Stimulated activated CD4-positive, alpha-beta T cell treated with anti-CD3 and anti-CD28 coated beads, TNF-alpha, amount 100 ng/mL, for 1 hour (primary cell): ENCODE measurements around the gene GALNT8.
"Not testable (repeated sequence)": the region's sequence is repeated elsewhere in the genome, so short reads cannot be mapped to it uniquely, and the experiment has no call there.

Experiments
- DNase-seq, 3 donors: peaks; one replicate each; pipeline ENCODE4 v3.0.0-alpha.2; 2020; ENCODE audit warnings: low read depth in 3 of 3, low spot score in 1 of 3

Gene GALNT8

DNA sequence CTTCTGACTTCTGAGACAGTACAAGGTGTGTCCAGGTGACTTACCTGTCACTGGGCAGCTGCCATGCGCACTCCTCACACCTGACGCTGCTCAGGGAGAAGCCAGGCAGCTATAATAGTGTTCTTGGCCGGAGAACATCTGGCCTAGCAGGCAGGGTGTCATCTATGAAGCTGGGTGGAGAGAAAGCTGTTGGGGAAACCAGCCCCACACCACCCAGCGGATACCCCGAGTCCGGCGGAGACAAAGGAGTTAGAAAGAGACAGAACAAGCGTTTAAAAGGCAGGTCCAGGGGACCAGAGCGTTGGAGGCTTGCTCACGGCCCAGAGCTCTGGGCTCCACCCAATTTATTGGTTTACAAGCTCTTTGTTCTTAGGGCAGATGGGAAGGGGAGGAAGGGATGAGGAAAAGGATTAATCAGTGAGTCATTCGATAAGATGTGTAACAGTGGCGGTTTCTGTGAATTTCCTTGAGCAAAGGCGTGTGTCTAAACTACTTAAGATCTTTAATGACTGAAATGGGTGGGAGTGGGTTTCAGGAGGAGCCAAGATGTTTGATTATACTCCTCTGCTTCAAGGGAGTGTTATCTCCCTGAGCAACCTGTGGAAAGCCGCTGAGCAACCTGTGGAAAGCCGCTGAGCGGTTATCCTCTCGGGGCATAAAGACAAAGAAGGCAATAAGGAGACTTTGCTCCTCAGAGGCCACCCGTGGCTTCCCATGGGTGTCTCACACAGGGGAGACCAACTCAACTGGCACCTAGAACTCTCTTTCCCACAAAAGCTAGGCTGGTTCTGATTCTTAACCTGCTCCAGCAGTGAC, at the start of gene GALNT8:
GALNT8 (plus strand) TSS at position 580 of the 816 bp plus-strand sequence. CDS start 278 bp downstream, outside the sequence.
- DNase-seq: no peak

GRCh38 chr12:4679711-4680110, 40.5 kb upstream of the GALNT8 start:
- no peak for DNase-seq

GRCh38 chr12:4681732-4682131, 38.5 kb upstream of the GALNT8 start:
- no peak for DNase-seq

GRCh38 chr12:4685317-4685716, 34.9 kb upstream of the GALNT8 start:
- no peak for DNase-seq

DNA sequence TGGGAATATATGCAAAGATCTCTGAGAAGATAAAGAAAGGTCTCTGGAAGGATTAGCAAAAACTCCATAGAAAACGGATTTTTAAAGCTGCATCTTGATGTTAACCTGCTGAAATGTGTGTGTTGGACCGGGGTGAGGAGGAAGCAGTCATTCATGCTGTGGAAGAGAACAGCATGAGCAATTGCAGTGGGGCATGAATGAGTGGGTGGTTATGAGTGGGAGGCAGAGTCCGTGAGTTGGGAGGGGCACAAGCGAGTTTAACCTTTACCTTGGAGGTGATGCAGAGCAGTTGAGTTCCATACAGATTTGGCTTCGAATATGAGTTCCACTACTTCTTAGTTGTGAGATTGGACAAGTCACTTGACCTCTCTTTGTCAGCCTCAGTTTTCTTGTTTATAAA, 29.4 kb upstream of the GALNT8 start:
- DNase-seq: no peak

- no peak for DNase-seq
Measured at GRCh38 chr12:4700621-4701026, 19.6 kb upstream of the GALNT8 start.

GRCh38 chr12:4701395-4702190, 18.6 kb upstream of the GALNT8 start:
- DNase-seq: no peak

GRCh38 chr12:4703676-4704075, 16.5 kb upstream of the GALNT8 start:
- no peak for DNase-seq

DNA sequence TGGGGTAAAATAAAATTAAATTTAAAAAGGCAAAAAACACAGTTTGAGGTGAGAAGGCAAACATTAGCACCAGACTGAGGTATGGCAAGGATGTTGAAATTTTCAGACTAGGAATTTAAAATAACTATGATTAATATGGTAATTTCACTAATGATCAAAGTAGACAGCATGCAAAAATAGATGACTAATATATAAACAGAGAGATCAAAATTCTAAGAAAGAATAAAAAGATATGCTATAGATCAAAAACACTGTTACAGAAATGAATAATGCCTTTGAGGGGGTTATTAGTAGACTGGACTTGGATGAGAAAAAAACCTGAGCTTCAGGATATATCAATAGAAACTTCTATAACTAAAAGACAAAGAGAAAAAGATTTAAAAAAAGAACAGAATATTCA, 14.4 kb upstream of the GALNT8 start:
- no peak for DNase-seq

GRCh38 chr12:4707306-4707705, 12.9 kb upstream of the GALNT8 start:
- no peak for DNase-seq

- no peak for DNase-seq
Measured at GRCh38 chr12:4710113-4710512, 10.1 kb upstream of the GALNT8 start.

- no peak for DNase-seq
Measured at GRCh38 chr12:4714879-4715278, 5.3 kb upstream of the GALNT8 start.

- no peak for DNase-seq
Measured at GRCh38 chr12:4717806-4718205, 2.4 kb upstream of the GALNT8 start.

DNA sequence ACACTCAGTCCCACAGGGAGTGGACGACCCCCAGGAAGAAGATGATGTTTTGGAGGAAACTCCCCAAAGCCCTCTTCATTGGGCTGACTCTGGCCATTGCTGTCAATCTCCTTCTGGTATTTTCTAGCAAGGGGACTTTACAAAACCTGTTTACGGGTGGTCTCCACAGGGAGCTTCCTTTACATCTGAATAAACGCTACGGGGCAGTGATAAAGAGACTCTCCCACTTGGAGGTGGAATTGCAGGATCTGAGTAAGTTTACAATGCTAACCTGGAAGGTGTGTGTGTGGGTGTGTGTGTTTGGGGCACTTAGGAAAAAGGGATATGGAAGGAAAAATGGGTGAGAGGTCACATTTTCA, 416 bp downstream of the GALNT8 start:
- no peak for DNase-seq

- DNase-seq: not testable (repeated sequence)
Measured at GRCh38 chr12:4721587-4721986, 1.4 kb downstream of the GALNT8 start.

- DNase-seq: no peak
Measured at GRCh38 chr12:4723226-4723625, 3.0 kb downstream of the GALNT8 start.

- DNase-seq: no peak
Measured at GRCh38 chr12:4725057-4725456, 4.9 kb downstream of the GALNT8 start.

- no peak for DNase-seq
Measured at GRCh38 chr12:4734625-4735340, 14.6 kb downstream of the GALNT8 start.

DNA sequence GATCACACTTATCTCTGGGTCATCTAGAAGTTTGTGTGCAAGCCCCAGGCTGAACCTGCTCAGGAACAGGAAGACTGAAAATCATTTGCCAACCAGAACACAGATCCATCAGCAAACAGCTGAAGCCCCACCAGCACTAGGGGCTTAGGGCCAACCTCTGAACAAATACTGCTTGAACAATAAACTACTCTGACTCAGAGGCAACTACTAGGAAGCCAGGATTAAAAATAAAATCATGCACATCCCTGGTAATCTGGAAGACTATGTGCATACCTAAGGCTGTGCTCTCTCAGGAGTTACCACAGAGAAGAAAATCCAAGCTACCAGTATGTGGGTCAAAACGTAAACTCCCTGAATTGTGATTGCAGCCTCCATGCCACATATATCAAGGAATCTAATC, 15.9 kb downstream of the GALNT8 start:
- no peak for DNase-seq

- DNase-seq: no peak
Measured at GRCh38 chr12:4738541-4738940, 18.3 kb downstream of the GALNT8 start.

GRCh38 chr12:4742416-4742970, 22.3 kb downstream of the GALNT8 start:
- no peak for DNase-seq
